KOPT-K1 (cell line): ENCODE data around the gene ENAM.
"Not testable (repeated sequence)": the region's sequence is repeated elsewhere in the genome, so short reads cannot be mapped to it uniquely, and the experiment has no call there.

Experiments used
- H3K27ac ChIP-seq: fragments of 200-600 bp; sonication (generic); 2 replicates; pipeline ENCODE4 v1.5.1; 2016; ENCODE audit warnings: antibody characterized with exemption, mild to moderate bottlenecking, low read depth, low read length; ENCODE audit not compliant: poor library complexity, severe bottlenecking
- H3K36me3 ChIP-seq: fragments of 200-600 bp; sonication (generic); 2 replicates; pipeline ENCODE4 v1.5.1; 2017; ENCODE audit warnings: antibody characterized with exemption, mild to moderate bottlenecking, low read length, moderate library complexity; ENCODE audit not compliant: insufficient read depth
- H3K9me3 ChIP-seq: fragments of 200-600 bp; sonication (generic); 2 replicates; pipeline ENCODE4 v1.5.1; 2017; ENCODE audit warnings: antibody characterized with exemption, low read length, mild to moderate bottlenecking; ENCODE audit not compliant: insufficient read depth, poor library complexity, severe bottlenecking

ENAM gene

GRCh38 chr4:70613306-70614183 is 15.0 kb upstream of the ENAM start:
- H3K27ac ChIP-seq: no peak overlapping the region
- H3K9me3 ChIP-seq: no peaks in the 10 kb centered on the region
- H3K36me3 ChIP-seq: no peaks in the 10 kb centered on the region

GRCh38 chr4:70614184-70614555 is 14.4 kb upstream of the ENAM start:
- Histone ChIP-seq H3K9me3 (no peaks in the 10 kb centered on the region), H3K27ac (no peak overlapping the region), H3K36me3 (no peaks in the 10 kb centered on the region)

GRCh38 chr4:70619288-70619687 is 9.3 kb upstream of the ENAM start:
- no peaks in the 10 kb centered on the region for H3K9me3 ChIP-seq
- H3K27ac ChIP-seq: no peak overlapping the region
- H3K36me3 ChIP-seq: no peaks in the 10 kb centered on the region

GRCh38 chr4:70619778-70620177 is 8.8 kb upstream of the ENAM start:
- H3K9me3 ChIP-seq: no peaks in the 10 kb centered on the region
- no peaks in the 10 kb centered on the region for H3K36me3 ChIP-seq
- H3K27ac ChIP-seq: no peak overlapping the region

GRCh38 chr4:70623323-70623722 is 5.2 kb upstream of the ENAM start:
- Histone ChIP-seq H3K27ac (no peak overlapping the region), H3K36me3 (no peaks in the 10 kb centered on the region), H3K9me3 (no peaks in the 10 kb centered on the region)

- no peaks in the 10 kb centered on the region for H3K9me3 ChIP-seq
- H3K27ac ChIP-seq: no peak overlapping the region
- no peaks in the 10 kb centered on the region for H3K36me3 ChIP-seq
These were observed 4.2 kb upstream of the ENAM start for GRCh38 chr4:70624226-70624793.

GRCh38 chr4:70627620-70628019 is 924 bp upstream of the ENAM start:
- Histone ChIP-seq H3K36me3 (no peaks in the 10 kb centered on the region), H3K9me3 (no peaks in the 10 kb centered on the region), H3K27ac (no peak overlapping the region)

GRCh38 chr4:70629469-70630090 is 1.0 kb downstream of the ENAM start:
- Histone ChIP-seq H3K27ac (no peak overlapping the region), H3K36me3 (no peaks in the 10 kb centered on the region), H3K9me3 (no peaks in the 10 kb centered on the region)

- no peaks in the 10 kb centered on the region for H3K36me3 ChIP-seq
- H3K27ac ChIP-seq: no peak overlapping the region
- no peaks in the 10 kb centered on the region for H3K9me3 ChIP-seq
These were observed 1.6 kb downstream of the ENAM start for GRCh38 chr4:70630162-70630561.

- no peak overlapping the region for H3K27ac ChIP-seq
- no peaks in the 10 kb centered on the region for H3K36me3 ChIP-seq
- no peaks in the 10 kb centered on the region for H3K9me3 ChIP-seq
These were observed 3.5 kb downstream of the ENAM start for GRCh38 chr4:70632028-70632427.

GRCh38 chr4:70634482-70634881 is 5.9 kb downstream of the ENAM start:
- H3K27ac ChIP-seq: no peak overlapping the region
- H3K9me3 ChIP-seq: no peaks in the 10 kb centered on the region
- H3K36me3 ChIP-seq: no peaks in the 10 kb centered on the region

GRCh38 chr4:70637239-70637913 is 8.8 kb downstream of the ENAM start:
- H3K27ac ChIP-seq: no peak overlapping the region
- H3K9me3 ChIP-seq: no peaks in the 10 kb centered on the region

GRCh38 chr4:70640192-70640591 is 11.6 kb downstream of the ENAM start:
- H3K27ac ChIP-seq: no peak overlapping the region
- H3K36me3 ChIP-seq: no peaks in the 10 kb centered on the region
- H3K9me3 ChIP-seq: no peaks in the 10 kb centered on the region

More at GRCh38 chr4:70637239-70637913, 8.8 kb downstream of the ENAM start:
- no peaks in the 10 kb centered on the region for H3K36me3 ChIP-seq

GRCh38 chr4:70650741-70651140 is 22.2 kb downstream of the ENAM start:
- not testable (repeated sequence) for H3K36me3 ChIP-seq, H3K27ac ChIP-seq, H3K9me3 ChIP-seq

GRCh38 chr4:70651864-70652506 is 23.4 kb downstream of the ENAM start:
- H3K27ac ChIP-seq: no peak overlapping the region
- H3K9me3 ChIP-seq: no peaks in the 10 kb centered on the region
- H3K36me3 ChIP-seq: no peaks in the 10 kb centered on the region
